ENCODE results near the gene OGA.

OGA gene

GRCh38 chr10:101830322-101831168, 12.3 kb upstream of the OGA start (continued):
- TF ChIP-seq ZNF280C (tag by site-specific recombination; IDR thresholded peaks at IDR 0.05) (no peak), ZNF544 (tag by site-specific recombination; IDR thresholded peaks at IDR 0.05) (no peak), ZNF274 (IDR thresholded peaks at IDR 0.05; ENCODE audit: low read length) (no peak), ZNF274 (tag by site-specific recombination; IDR thresholded peaks at IDR 0.05; ENCODE audit: borderline replicate concordance) (no peak), PRDM10 (tag by site-specific recombination; IDR thresholded peaks at IDR 0.05) (peak; percentile 70; the same call in 1 of the 2 replicates), BCL11B (tag by site-specific recombination; IDR thresholded peaks at IDR 0.05; ENCODE audit: low read depth) (peak; percentile 49; the same call in 1 of the 2 replicates), ZNF692 (tag by site-specific recombination; IDR thresholded peaks at IDR 0.05) (peak; percentile 96), ZFP41 (tag by site-specific recombination; IDR thresholded peaks at IDR 0.05; ENCODE audit: borderline replicate concordance) (no peak; the same call in 1 of the 2 replicates), ZNF704 (tag by site-specific recombination; IDR thresholded peaks at IDR 0.05) (no peak), ZNF501 (tag by site-specific recombination; IDR thresholded peaks at IDR 0.05) (peak; percentile 98), ZBTB26 (tag by site-specific recombination; optimal IDR thresholded peaks at IDR 0.05) (peak; percentile 100), SETDB1 (IDR thresholded peaks at IDR 0.05; ENCODE audit: insufficient read length, low read length) (no peak), ZNF791 (tag by site-specific recombination; IDR thresholded peaks at IDR 0.05) (0 out of 2 replicates have a peak, but pooled peaks have one; percentile 59), CTCF (tag by site-specific recombination; IDR thresholded peaks at IDR 0.05) (no peak; the same call in 1 of the 2 replicates), ZSCAN18 (tag by site-specific recombination; IDR thresholded peaks at IDR 0.05) (peak; percentile 100), MEIS1 (CRISPR knock-in tag; IDR thresholded peaks at IDR 0.05; ENCODE audit: borderline replicate concordance) (no peak), HIC1 (tag by site-specific recombination; IDR thresholded peaks at IDR 0.05) (peak; percentile 99), ZNF747 (tag by site-specific recombination; IDR thresholded peaks at IDR 0.05) (peak; percentile 91; the same call in 1 of the 2 replicates), ZNF621 (tag by site-specific recombination; IDR thresholded peaks at IDR 0.05) (peak; percentile 95; the same call in 1 of the 2 replicates), ZFP69B (tag by site-specific recombination; IDR thresholded peaks at IDR 0.05) (peak; percentile 87)
